GM13976 (cell line): ENCODE measurements around the gene RNF2.

Source experiments
- DNase-seq: peaks from one replicate; pipeline ENCODE4 v3.0.0; 2012; ENCODE audit warnings: low spot score
- CTCF ChIP-seq: IDR thresholded peaks from 2 replicates; pipeline ENCODE4 v1.5.1; 2012; ENCODE audit warnings: borderline replicate concordance, mild to moderate bottlenecking; ENCODE audit not compliant: insufficient read depth; ENCODE audit errors: extremely low read depth, missing control alignments, control extremely low read depth
- in situ Hi-C: fragments of 300-500 bp; cut with MboI; formaldehyde crosslinking; loops from one replicate; pipeline ENCODE4 v1.12.0; 2022; ENCODE audit warnings: low sequenced_read_pairs, mixed read lengths, inconsistent platforms; ENCODE audit not compliant: unreplicated experiment

The RNF2 gene

GRCh38 chr1:185046668-185047067 is 1.3 kb downstream of the RNF2 start:
- TF ChIP-seq CTCF = no peak
- in situ Hi-C loops = loop anchor here (25.0 kb wide), 1 partner anchor 641 kb away; no protein-coding TSS in a partner anchor
- DNase-seq = no peak

- DNase-seq = no peak
- in situ Hi-C loops = loop anchor here (25.0 kb wide), 1 partner anchor 638 kb away; no protein-coding TSS in a partner anchor
- TF ChIP-seq CTCF = no peak
Observed at GRCh38 chr1:185049670-185050069, 4.3 kb downstream of the RNF2 start.

DNA sequence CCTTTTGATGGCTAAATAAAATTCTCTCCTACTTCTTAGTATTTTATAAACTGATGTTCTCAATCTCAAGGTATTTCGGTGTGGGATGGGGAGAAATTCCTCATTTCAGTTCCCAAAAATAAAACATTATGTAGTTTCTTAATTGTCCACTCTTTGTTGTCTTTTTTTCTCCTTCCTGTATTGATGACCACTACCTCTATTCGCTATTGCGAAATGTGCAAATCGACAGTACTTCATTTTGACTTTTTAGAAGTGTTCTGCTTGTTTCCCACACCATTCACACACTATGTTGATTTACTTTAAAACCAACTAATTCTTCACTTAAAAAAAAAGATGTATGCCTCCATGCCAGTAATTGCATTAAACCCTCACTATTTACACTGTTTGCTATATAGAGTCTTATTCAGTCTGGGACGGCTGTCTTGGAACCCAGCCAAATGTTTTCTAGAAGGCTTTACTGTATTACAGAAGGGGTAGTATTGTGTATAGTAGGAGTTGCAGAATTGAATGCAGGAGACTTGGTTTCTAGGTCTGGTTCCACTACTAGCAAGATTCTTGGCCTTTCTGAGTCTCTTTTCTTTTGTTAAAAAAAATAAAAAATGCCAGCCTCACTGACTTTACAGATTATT is 5.6 kb downstream of the RNF2 start:
- DNase-seq = no peak
- in situ Hi-C loops = no loop called here
- no peak for TF ChIP-seq CTCF

DNA sequence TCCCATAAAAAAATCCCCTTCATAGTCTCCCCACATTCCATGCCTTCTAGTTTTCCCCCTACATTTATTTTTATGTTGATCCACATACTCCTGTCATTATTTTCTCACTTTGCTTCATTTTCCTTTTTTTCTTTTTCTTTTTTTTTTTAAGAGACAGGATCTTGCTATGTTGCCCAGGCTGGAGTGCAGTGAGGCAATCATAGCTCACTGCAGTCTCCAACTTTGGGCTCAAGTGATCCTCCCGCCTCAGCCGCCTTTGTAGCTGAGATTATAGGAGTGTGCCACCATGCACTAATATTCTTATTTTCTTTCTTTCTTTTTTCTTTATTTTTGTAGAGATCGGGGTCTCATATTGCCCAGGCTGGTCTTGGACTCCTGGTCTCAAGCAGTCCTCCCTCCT is 7.8 kb downstream of the RNF2 start:
- no peak for DNase-seq
- TF ChIP-seq CTCF = no peak
- in situ Hi-C loops = no loop called here

- DNase-seq = no peak
- TF ChIP-seq CTCF = no peak
- in situ Hi-C loops = no loop called here
Observed at GRCh38 chr1:185054365-185055060, 9.2 kb downstream of the RNF2 start.

DNA sequence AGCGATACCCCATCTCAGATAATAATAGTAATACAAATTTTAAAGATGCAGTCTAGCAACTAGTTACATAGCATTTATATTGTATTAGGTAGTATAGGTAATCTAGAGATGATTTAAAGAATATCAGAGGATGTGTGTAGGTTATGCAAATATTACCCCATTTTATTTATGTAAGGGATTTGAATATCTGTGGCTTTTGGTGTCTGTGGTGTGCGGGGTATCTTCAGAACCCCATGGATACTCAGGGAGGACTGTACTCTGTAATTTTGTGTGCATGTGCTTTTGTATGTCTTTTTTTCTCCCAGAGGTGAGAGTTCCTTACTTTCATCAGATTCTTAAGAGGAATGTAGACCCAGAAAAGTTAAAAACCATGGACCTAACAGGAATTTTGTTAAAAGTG is 12.8 kb downstream of the RNF2 start:
- TF ChIP-seq CTCF = no peak
- no peak for DNase-seq
- in situ Hi-C loops = no loop called here
